Measurements from ENCODE around the gene PHTF2. TPM values are rescaled to one million over a fixed set of nuclear protein-coding genes. Genes with fewer than 3 reads are reported as not detected.
A peak's percentile ranks its signal among the peaks of the same experiment; 100 is the strongest.

Gene PHTF2
- polyA plus RNA-seq, 3 donors from 2014 or later = 4.1 to 9.3 (median 4.1) TPM

- no peak overlapping the region for H3K27ac Mint-ChIP-seq
- H3K36me3 Mint-ChIP-seq = peaks cover 0 to 5% (median 3%) of the 10 kb centered on the region in 3 donors
- DNase-seq = no peak
- no peaks in the 10 kb centered on the region for H3K27me3 Mint-ChIP-seq (ENCODE audit: low read depth in 3 of 3)
- no peak overlapping the region for H3K4me3 Mint-ChIP-seq
- no peaks in the 10 kb centered on the region for H3K4me1 Mint-ChIP-seq
- H3K9me3 Mint-ChIP-seq = no peaks in the 10 kb centered on the region
Observed at GRCh38 chr7:77910124-77910523, 111.6 kb downstream of the PHTF2 start.

- no peak for DNase-seq
- Mint-ChIP-seq H3K4me3 (no peak overlapping the region), H3K4me1 (no peaks in the 10 kb centered on the region), H3K36me3 (peaks cover 0 to 5% (median 3%) of the 10 kb centered on the region in 3 donors), H3K27me3 (ENCODE audit: low read depth in 3 of 3) (no peaks in the 10 kb centered on the region), H3K9me3 (no peaks in the 10 kb centered on the region), H3K27ac (no peak overlapping the region)
Observed at GRCh38 chr7:77912293-77912692, 113.7 kb downstream of the PHTF2 start.

- Mint-ChIP-seq H3K27ac (no peak overlapping the region), H3K4me3 (no peak overlapping the region), H3K4me1 (no peaks in the 10 kb centered on the region), H3K36me3 (peaks cover 0 to 8% (median 3%) of the 10 kb centered on the region in 3 donors), H3K27me3 (ENCODE audit: low read depth in 3 of 3) (no peaks in the 10 kb centered on the region), H3K9me3 (no peaks in the 10 kb centered on the region)
- DNase-seq = no peak
Observed at GRCh38 chr7:77913977-77914607, 115.5 kb downstream of the PHTF2 start.

- Mint-ChIP-seq H3K36me3 (peaks cover 0 to 9% (median 0%) of the 10 kb centered on the region in 3 donors), H3K27me3 (ENCODE audit: low read depth in 3 of 3) (no peaks in the 10 kb centered on the region), H3K27ac (no peak overlapping the region), H3K9me3 (no peaks in the 10 kb centered on the region), H3K4me1 (no peaks in the 10 kb centered on the region), H3K4me3 (no peak overlapping the region)
- no peak for DNase-seq
Observed at GRCh38 chr7:77917500-77918262, 119.1 kb downstream of the PHTF2 start.

GRCh38 chr7:77918676-77919075 lies 120.1 kb downstream of the PHTF2 start:
- Mint-ChIP-seq H3K9me3 (no peaks in the 10 kb centered on the region), H3K4me1 (peaks cover 5 to 7% of the 10 kb centered on the region in 2 donors), H3K4me3 (no peak overlapping the region), H3K27ac (peak overlapping the region in 1 of 6 donors; percentile 36), H3K36me3 (peaks cover 0 to 9% (median 0%) of the 10 kb centered on the region in 3 donors), H3K27me3 (ENCODE audit: low read depth in 3 of 3) (no peaks in the 10 kb centered on the region)
- no peak for DNase-seq

GRCh38 chr7:77923419-77923818 lies 124.8 kb downstream of the PHTF2 start:
- H3K4me3 Mint-ChIP-seq = peak overlapping the region in 1 of 5 donors; percentile 0
- no peak for DNase-seq
- H3K4me1 Mint-ChIP-seq = peaks cover 5 to 19% of the 10 kb centered on the region in 2 donors

GRCh38 chr7:77930496-77930895 lies 131.9 kb downstream of the PHTF2 start:
- Mint-ChIP-seq H3K27me3 (ENCODE audit: low read depth in 3 of 3) (peaks cover 0 to 2% (median 0%) of the 10 kb centered on the region in 3 donors), H3K4me1 (peaks cover 3% of the 10 kb centered on the region in 2 donors), H3K27ac (no peak overlapping the region), H3K9me3 (no peaks in the 10 kb centered on the region), H3K4me3 (no peak overlapping the region), H3K36me3 (peaks cover 8 to 17% (median 13%) of the 10 kb centered on the region in 3 donors)
- DNase-seq = no peak

More at GRCh38 chr7:77923419-77923818, 124.8 kb downstream of the PHTF2 start:
- peak overlapping the region in 1 of 6 donors; percentile 4 for H3K27ac Mint-ChIP-seq
- no peaks in the 10 kb centered on the region for H3K27me3 Mint-ChIP-seq (ENCODE audit: low read depth in 3 of 3)
- H3K36me3 Mint-ChIP-seq = peaks cover 4 to 23% (median 10%) of the 10 kb centered on the region in 3 donors
- H3K9me3 Mint-ChIP-seq = no peaks in the 10 kb centered on the region

GRCh38 chr7:77931841-77932240 lies 133.3 kb downstream of the PHTF2 start:
- Mint-ChIP-seq H3K27me3 (ENCODE audit: low read depth in 3 of 3) (peaks cover 0 to 2% (median 0%) of the 10 kb centered on the region in 3 donors), H3K4me1 (peaks cover 6 to 9% of the 10 kb centered on the region in 2 donors), H3K36me3 (peaks cover 8 to 17% (median 13%) of the 10 kb centered on the region in 3 donors), H3K9me3 (no peaks in the 10 kb centered on the region), H3K27ac (no peak overlapping the region), H3K4me3 (no peak overlapping the region)
- DNase-seq = no peak

- Mint-ChIP-seq H3K4me3 (no peak overlapping the region), H3K27me3 (ENCODE audit: low read depth in 3 of 3) (peaks cover 0 to 2% (median 0%) of the 10 kb centered on the region in 3 donors), H3K36me3 (peaks cover 4 to 12% (median 8%) of the 10 kb centered on the region in 3 donors), H3K27ac (peak overlapping the region in 1 of 6 donors; percentile 3), H3K4me1 (peaks cover 6 to 9% of the 10 kb centered on the region in 2 donors), H3K9me3 (no peaks in the 10 kb centered on the region)
- DNase-seq = no peak
Observed at GRCh38 chr7:77933394-77933793, 134.8 kb downstream of the PHTF2 start.

- Mint-ChIP-seq H3K9me3 (no peaks in the 10 kb centered on the region), H3K4me3 (peak overlapping the region in 1 of 5 donors; percentile 65), H3K4me1 (peaks cover 6 to 9% of the 10 kb centered on the region in 2 donors), H3K27ac (peak overlapping the region in 3 of 6 donors; percentile 14 to 45 (median 17)), H3K36me3 (peaks cover 3 to 6% (median 3%) of the 10 kb centered on the region in 3 donors), H3K27me3 (ENCODE audit: low read depth in 3 of 3) (peaks cover 0 to 2% (median 0%) of the 10 kb centered on the region in 3 donors)
- no peak for DNase-seq
Observed at GRCh38 chr7:77935652-77936348, 137.2 kb downstream of the PHTF2 start.

- Mint-ChIP-seq H3K4me1 (peaks cover 2 to 4% of the 10 kb centered on the region in 2 donors), H3K4me3 (no peak overlapping the region), H3K9me3 (no peaks in the 10 kb centered on the region), H3K27ac (no peak overlapping the region), H3K27me3 (ENCODE audit: low read depth in 3 of 3) (peaks cover 0 to 2% (median 0%) of the 10 kb centered on the region in 3 donors), H3K36me3 (peaks cover 10 to 27% (median 13%) of the 10 kb centered on the region in 3 donors)
- peak in 1 of 3 donors; percentile 3 for DNase-seq
Observed at GRCh38 chr7:77940647-77941046, 142.1 kb downstream of the PHTF2 start.

- Mint-ChIP-seq H3K27me3 (ENCODE audit: low read depth in 3 of 3) (peaks cover 0 to 2% (median 0%) of the 10 kb centered on the region in 3 donors), H3K4me3 (no peak overlapping the region), H3K36me3 (peaks cover 10 to 27% (median 13%) of the 10 kb centered on the region in 3 donors), H3K4me1 (no peaks in the 10 kb centered on the region), H3K9me3 (no peaks in the 10 kb centered on the region), H3K27ac (no peak overlapping the region)
- DNase-seq = no peak
Observed at GRCh38 chr7:77942431-77942830, 143.9 kb downstream of the PHTF2 start.

GRCh38 chr7:77944183-77945182 lies 145.9 kb downstream of the PHTF2 start:
- no peak for DNase-seq
- Mint-ChIP-seq H3K27ac (no peak overlapping the region), H3K27me3 (ENCODE audit: low read depth in 3 of 3) (peaks cover 0 to 2% (median 0%) of the 10 kb centered on the region in 3 donors), H3K9me3 (no peaks in the 10 kb centered on the region), H3K4me3 (no peak overlapping the region), H3K4me1 (no peaks in the 10 kb centered on the region), H3K36me3 (peaks cover 10 to 27% (median 10%) of the 10 kb centered on the region in 3 donors)
